Motor neuron (in vitro differentiated cells): ENCODE results near the gene SMIM10L1. TPM values are rescaled to one million over a fixed set of nuclear protein-coding genes. Genes with fewer than 3 reads are reported as not detected.

ENCODE experiments used
- ATAC-seq, 8 experiments: fragments of 200-7000 bp; cut with Tn5 transposase; replicated peaks in 6 of 8; 2 replicates each; pipeline ENCODE4 v1.8.0; 2021; ENCODE audit warnings: mild to moderate bottlenecking in 8 of 8, moderate library complexity in 8 of 8
- H3K27ac ChIP-seq, 2 donors: fragments of 250-450 bp; sonication (Bioruptor Pico); 2 replicates each; pipeline ENCODE4 v1.9.0; 2021; ENCODE audit warnings: antibody characterized with exemption in 2 of 2, mild to moderate bottlenecking in 2 of 2, moderate library complexity in 1 of 2
- H3K4me1 ChIP-seq, 2 donors: fragments of 250-450 bp; sonication (Bioruptor Pico); replicated peaks in 1 of 2; 2 replicates each; pipeline ENCODE4 v1.6.1; 2021; ENCODE audit warnings: antibody characterized with exemption in 2 of 2, mild to moderate bottlenecking in 2 of 2, moderate library complexity in 1 of 2
- H3K4me3 ChIP-seq, 5 donors: fragments of 250-450 bp; sonication (Bioruptor Pico); 2 replicates each; pipeline ENCODE4 v1.9.0; 2021; ENCODE audit warnings: antibody characterized with exemption in 5 of 5, mild to moderate bottlenecking in 5 of 5, moderate library complexity in 4 of 5
- WGBS, 10 experiments: fragments of 450-650 bp; shearing (Covaris generic); methylation state at CpG; one replicate each; pipeline ENCODE4 v1.0.0; 2022; 5-methylcytosine and 5-hydroxymethylcytosine counted together
- in situ Hi-C, 9 experiments: fragments of 400-800 bp; cut with MboI; loops; one replicate each; pipeline ENCODE4 v1.15.0; 2021; ENCODE audit warnings: low sequenced_read_pairs in 9 of 9, low pct_unique_long_range_greater_than_20kb in 2 of 9; ENCODE audit not compliant: unreplicated experiment in 9 of 9
- total RNA-seq, 8 experiments: library from RNA; unstranded; fragments of 300-600 nt; gene quantifications; 2 replicates each; pipeline versions ENCODE4 v1.2.3 to v1.2.4, GENCODE V29; 2022

SMIM10L1 gene
- total RNA-seq, 8 experiments from 2014 or later: 10.9 to 80.5 (median 15.5) TPM

GRCh38 chr12:11209113-11209512 lies 38.1 kb downstream of the SMIM10L1 start:
- in situ Hi-C loops: no loop called here
- ATAC-seq: peak in 1 of 8 experiments; percentile 16
- H3K27ac ChIP-seq: no peak overlapping the region
- H3K4me1 ChIP-seq: no peaks in the 10 kb centered on the region
- no peak overlapping the region for H3K4me3 ChIP-seq
- 60 to 100% (median 83%) methylated on average over 1 of the region's 1 CpG; no CpG with 5 or more reads in 5 of the 10 experiments for WGBS, 10 experiments

Other genes starting within 250 kb of the SMIM10L1 start
- 1 to 10 TPM in 4 of 8 experiments, under 1 TPM in 2, not detected in 2; 0.78 to 3.9 (median 1.4) TPM for gene PRH2, start 242.0 kb upstream of the SMIM10L1 start, total RNA-seq
- 10 to 100 TPM in 1 of 8 experiments, 1 to 10 TPM in 7; 2.6 to 12.9 (median 4.0) TPM for gene TAS2R14, start 231.9 kb upstream of the SMIM10L1 start, total RNA-seq
- gene TAS2R50, start 184.3 kb upstream of the SMIM10L1 start, total RNA-seq: 1 to 10 TPM in 6 of 8 experiments, under 1 TPM in 2; 0.75 to 7.2 (median 1.8) TPM
- 10 to 100 TPM in 1 of 8 experiments, 1 to 10 TPM in 6, under 1 TPM in 1; 0.96 to 13.2 (median 3.2) TPM for gene TAS2R20, start 172.9 kb upstream of the SMIM10L1 start, total RNA-seq
- 10 to 100 TPM in 2 of 8 experiments, 1 to 10 TPM in 6; 1.5 to 16.7 (median 5.1) TPM for gene TAS2R19, start 148.6 kb upstream of the SMIM10L1 start, total RNA-seq
- gene TAS2R31, start 139.8 kb upstream of the SMIM10L1 start, total RNA-seq: 10 to 100 TPM in 2 of 8 experiments, 1 to 10 TPM in 6; 2.5 to 17.5 (median 4.7) TPM
- gene TAS2R46, start 108.9 kb upstream of the SMIM10L1 start, total RNA-seq: 1 to 10 TPM in 7 of 8 experiments, under 1 TPM in 1; 0.83 to 9.3 (median 1.8) TPM
- 1 to 10 TPM in 5 of 8 experiments, under 1 TPM in 3; 0.65 to 5.2 (median 1.7) TPM for gene TAS2R43, start 78.9 kb upstream of the SMIM10L1 start, total RNA-seq
- 10 to 100 TPM in 2 of 8 experiments, 1 to 10 TPM in 5, under 1 TPM in 1; 0.96 to 23.4 (median 3.9) TPM for gene TAS2R30, start 36.5 kb upstream of the SMIM10L1 start, total RNA-seq
- 1 to 10 TPM in 2 of 8 experiments, under 1 TPM in 3, not detected in 3; 0.11 to 2.8 (median 0.62) TPM for gene TAS2R42, start 15.7 kb downstream of the SMIM10L1 start, total RNA-seq
- gene PRB3, start 98.5 kb downstream of the SMIM10L1 start, total RNA-seq: 1 to 10 TPM in 3 of 8 experiments, under 1 TPM in 3, not detected in 2; 0.32 to 1.7 (median 0.86) TPM
- 10 to 100 TPM in 1 of 8 experiments, 1 to 10 TPM in 1, under 1 TPM in 2, not detected in 4; 0.54 to 15.8 (median 1.0) TPM for gene PRB4, start 139.2 kb downstream of the SMIM10L1 start, total RNA-seq
- gene PRB2, start 224.4 kb downstream of the SMIM10L1 start, total RNA-seq: 100 to 1,000 TPM in 1 of 8 experiments, 10 to 100 TPM in 1, 1 to 10 TPM in 3, under 1 TPM in 1, not detected in 2; 0.83 to 152 (median 1.1) TPM